Panc1 (cell line): ENCODE data around the gene ADAMTS2. TPM values are rescaled to one million over a fixed set of nuclear protein-coding genes. Genes with fewer than 3 reads are reported as not detected.

Experiments
- ATAC-seq: fragments of 200-7000 bp; cut with Tn5 transposase; 2 replicates; pipeline ENCODE4 v1.9.1; 2020; ENCODE audit warnings: mild to moderate bottlenecking, moderate library complexity
- BruUV-seq: library from RNA; stranded (reverse); fragments of 400-500 nt; replicated peaks from 2 replicates; lab custom pipeline; 2021; lab: Mats Ljungman, UMichigan
- CTCF ChIA-PET: fragments of 300-600 bp; sonication (Branson Sonifier 250); formaldehyde crosslinking; loops from one replicate; lab custom pipeline; 2022; ENCODE audit warnings: antibody characterized with exemption; lab: Charles Lee
- POLR2A ChIA-PET: fragments of 300-600 bp; sonication (Branson Sonifier 250); formaldehyde crosslinking; loops from one replicate; lab custom pipeline; 2022; ENCODE audit warnings: antibody characterized with exemption; lab: Charles Lee
- DNase-seq: peaks from one replicate; pipeline ENCODE4 v3.0.0-alpha.2; 2010; ENCODE audit warnings: low read depth, low spot score
- H3K27ac ChIP-seq: 2 replicates; pipeline ENCODE4 v1.5.1; 2011; ENCODE audit warnings: mild to moderate bottlenecking, low read length, inconsistent platforms
- H3K27me3 ChIP-seq: fragments of 200-500 bp; sonication (Bioruptor generic); 2 replicates; pipeline ENCODE4 v1.6.0; 2014; ENCODE audit warnings: low read length, inconsistent platforms; ENCODE audit not compliant: control insufficient read depth, insufficient read depth
- H3K36me3 ChIP-seq: fragments of 200-500 bp; sonication (Bioruptor generic); 2 replicates; pipeline ENCODE4 v1.5.1; 2014; ENCODE audit warnings: inconsistent platforms, mild to moderate bottlenecking, low read length, moderate library complexity; ENCODE audit not compliant: control insufficient read depth, insufficient read depth
- H3K4me1 ChIP-seq: 2 replicates; pipeline ENCODE4 v1.5.1; 2011; ENCODE audit warnings: inconsistent platforms, mild to moderate bottlenecking, low read length, moderate library complexity; ENCODE audit not compliant: control insufficient read depth, insufficient read depth
- H3K4me3 ChIP-seq, 2 experiments: 2 replicates each; pipeline ENCODE4 v1.5.1; 2011 to 2012; ENCODE audit warnings: low read depth in 2 of 2, low read length in 2 of 2, mild to moderate bottlenecking in 2 of 2, inconsistent platforms in 1 of 2, moderate library complexity in 1 of 2
- H3K9me3 ChIP-seq: fragments of 200-500 bp; sonication (Bioruptor generic); 2 replicates; pipeline ENCODE4 v1.5.1; 2014; ENCODE audit warnings: low read depth, mild to moderate bottlenecking, inconsistent platforms, low read length, moderate library complexity; ENCODE audit not compliant: control insufficient read depth, insufficient read depth
- CTCF ChIP-seq: fragments of 450-650 bp; IDR thresholded peaks from 2 replicates; pipeline ENCODE4 v1.5.1; 2017; ENCODE audit warnings: mild to moderate bottlenecking
- POLR2AphosphoS5 ChIP-seq: IDR thresholded peaks from 2 replicates; pipeline ENCODE4 v1.6.1; 2012; ENCODE audit warnings: mild to moderate bottlenecking, low read depth, low read length, moderate library complexity
- REST ChIP-seq, 2 experiments: IDR thresholded peaks; 2 replicates each; pipeline ENCODE4 v1.6.1; 2011 to 2012; ENCODE audit warnings: low read depth in 2 of 2, control low read depth in 1 of 2, low read length in 1 of 2, mild to moderate bottlenecking in 1 of 2, moderate library complexity in 1 of 2; ENCODE audit not compliant: insufficient read depth in 1 of 2
- SIN3A ChIP-seq: IDR thresholded peaks from 2 replicates; pipeline ENCODE4 v1.6.1; 2012; ENCODE audit warnings: low read depth, mild to moderate bottlenecking, low read length, moderate library complexity, borderline replicate concordance; ENCODE audit not compliant: insufficient read depth
- TCF7L2 ChIP-seq: IDR thresholded peaks from 2 replicates; pipeline ENCODE4 v1.6.1; 2011; ENCODE audit warnings: mild to moderate bottlenecking, low read depth, low read length, inconsistent platforms
- in situ Hi-C: cut with HindIII; loops from 2 replicates; pipeline ENCODE4 v1.10.0; 2016; ENCODE audit warnings: low sequenced_read_pairs, low pct_unique_long_range_greater_than_20kb
- intact Hi-C: fragments of 100-400 bp; cut with micrococcal nuclease; formaldehyde crosslinking; loops from one replicate; pipeline ENCODE4 v1.10.0; 2022; ENCODE audit not compliant: unreplicated experiment
- total RNA-seq: library from RNA; stranded (reverse); gene quantifications from one replicate; pipeline ENCODE4 v1.2.1, GENCODE V29; 2021; ENCODE audit not compliant: unreplicated experiment

The ADAMTS2 gene
- total RNA-seq, 1 experiment from 2014 or later: 0.13 TPM

DNA sequence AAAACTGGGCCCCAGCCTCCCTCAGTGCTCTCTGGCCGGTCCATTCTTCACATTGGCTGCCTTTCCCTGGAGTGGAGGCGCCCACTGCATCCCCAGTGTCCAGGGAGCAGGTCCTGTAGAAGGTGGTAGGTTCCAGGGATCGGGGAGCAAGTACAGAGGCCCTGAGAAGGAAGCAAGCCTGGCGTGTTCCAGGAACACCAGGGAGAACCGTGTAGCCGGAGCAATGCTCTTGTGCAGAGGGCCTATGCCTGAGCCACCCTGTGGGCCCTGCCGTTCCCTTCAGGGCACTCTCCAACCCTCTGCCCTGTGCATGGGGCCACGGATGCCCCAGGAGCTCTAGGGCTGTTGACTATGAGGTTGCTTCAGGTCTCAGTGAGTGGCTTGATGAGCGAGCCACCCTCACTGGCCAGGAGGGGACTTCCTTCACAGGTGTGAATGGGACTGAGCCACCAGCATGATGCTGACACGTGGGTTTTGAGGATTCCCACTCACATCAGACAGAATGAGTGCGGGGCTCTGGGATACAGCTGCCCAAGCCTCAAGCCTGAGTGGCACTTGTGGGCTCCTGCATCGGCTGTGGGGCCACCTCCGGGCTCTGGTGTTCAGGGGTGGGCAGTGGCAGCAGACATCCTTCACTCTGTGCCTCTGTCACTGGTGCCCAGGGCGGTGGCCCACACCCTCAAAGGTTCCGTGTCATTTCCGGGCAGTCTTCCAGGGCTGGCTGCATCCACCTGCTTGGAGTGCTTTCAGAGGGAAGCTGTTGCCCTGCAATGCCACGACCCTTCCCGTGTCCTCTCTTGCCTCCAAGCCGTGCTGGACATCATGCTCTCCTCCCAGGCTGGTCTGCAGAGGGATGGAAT lies 54.4 kb downstream of the ADAMTS2 start:
- no peak overlapping the region for H3K4me3 ChIP-seq
- DNase-seq (no peak), ATAC-seq (no peak)
- no peaks in the 10 kb centered on the region for H3K9me3 ChIP-seq
- no peaks in the 10 kb centered on the region for H3K36me3 ChIP-seq
- ChIA-PET CTCF (no interaction called here), POLR2A (no interaction called here)
- no TSS peak for BruUV-seq
- TF ChIP-seq CTCF: no peak
- TF ChIP-seq POLR2AphosphoS5: no peak
- no peak for TF ChIP-seq SIN3A
- no peak for TF ChIP-seq REST (IDR thresholded peaks at IDR 0.05; ENCODE audit: insufficient read depth in 1 of 2, low read depth in 2 of 2, low read length in 1 of 2)
- TF ChIP-seq TCF7L2: no peak
- no peaks in the 10 kb centered on the region for H3K4me1 ChIP-seq
- in situ Hi-C loops (no loop called here), intact Hi-C loops (no loop called here)
- no peak overlapping the region for H3K27ac ChIP-seq
- no peaks in the 10 kb centered on the region for H3K27me3 ChIP-seq

DNA sequence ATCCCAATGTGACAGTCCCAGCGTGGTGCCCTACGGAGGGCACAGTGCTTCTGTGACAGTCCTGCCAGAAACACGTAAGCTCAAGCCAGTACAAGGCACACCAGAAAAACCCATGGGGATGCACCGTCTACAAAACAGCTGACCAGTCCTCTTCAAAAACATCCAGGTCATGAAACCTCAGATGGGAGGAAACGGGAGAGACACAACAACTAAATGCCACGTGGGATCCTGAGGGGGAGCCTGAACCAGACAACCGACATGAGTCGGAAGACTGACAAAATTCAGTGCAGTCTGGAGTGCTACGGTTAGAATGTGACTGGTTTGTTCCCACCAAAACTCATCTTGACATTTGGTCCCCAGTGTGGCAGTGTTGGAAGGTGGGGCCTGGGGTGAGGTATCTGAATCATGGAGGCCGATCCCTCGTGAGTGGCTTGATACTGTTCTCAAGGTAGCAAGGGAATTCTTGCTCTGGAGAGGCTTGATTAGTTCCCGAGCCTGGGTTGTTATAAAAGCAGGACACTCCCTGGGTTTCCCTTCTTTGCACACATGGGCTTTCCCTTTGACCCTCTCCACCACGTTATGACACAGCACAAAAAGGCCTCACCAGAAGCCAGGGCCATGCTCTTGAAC lies 55.4 kb downstream of the ADAMTS2 start:
- H3K4me1 ChIP-seq: no peaks in the 10 kb centered on the region
- in situ Hi-C loops: no loop called here
- no peaks in the 10 kb centered on the region for H3K9me3 ChIP-seq
- POLR2A ChIA-PET: no interaction called here
- no peak overlapping the region for H3K27ac ChIP-seq
- no peak for DNase-seq
- CTCF ChIA-PET: no interaction called here
- no peak overlapping the region for H3K4me3 ChIP-seq
- H3K36me3 ChIP-seq: no peaks in the 10 kb centered on the region
- TF ChIP-seq SIN3A: no peak
- TF ChIP-seq TCF7L2: no peak
- TF ChIP-seq REST (IDR thresholded peaks at IDR 0.05; ENCODE audit: insufficient read depth in 1 of 2, low read depth in 2 of 2, low read length in 1 of 2): no peak
- no peak for TF ChIP-seq POLR2AphosphoS5
- no peak for TF ChIP-seq CTCF
- BruUV-seq: no TSS peak
- no peak for ATAC-seq
- no peaks in the 10 kb centered on the region for H3K27me3 ChIP-seq
- intact Hi-C loops: no loop called here
